Smooth muscle cell (in vitro differentiated cells): ENCODE data around the gene PMEPA1. TPM values are rescaled to one million over a fixed set of nuclear protein-coding genes. Genes with fewer than 3 reads are reported as not detected.

Source experiments
- DNase-seq: peaks from one replicate; lab custom pipeline; 2025; ENCODE audit not compliant: unreplicated experiment; lab: John Stamatoyannopoulos, UW
- H2AFZ ChIP-seq: fragments of 200-600 bp; sonication (generic); 2 replicates; pipeline ENCODE4 v1.6.0; 2016; ENCODE audit warnings: antibody characterized with exemption, low read depth, mild to moderate bottlenecking
- H3F3A ChIP-seq: fragments of 200-600 bp; sonication (generic); 2 replicates; pipeline ENCODE4 v1.6.0; 2017; ENCODE audit warnings: antibody characterized with exemption, low read depth
- H3K27ac ChIP-seq: fragments of 200-600 bp; sonication (generic); 2 replicates; pipeline ENCODE4 v1.5.1; 2016; ENCODE audit warnings: low read depth, mild to moderate bottlenecking
- H3K27me3 ChIP-seq: fragments of 200-600 bp; sonication (generic); 2 replicates; pipeline ENCODE4 v1.6.1; 2016; ENCODE audit warnings: low read depth, mild to moderate bottlenecking
- H3K36me3 ChIP-seq: fragments of 200-600 bp; sonication (generic); 2 replicates; pipeline ENCODE4 v1.5.1; 2016; ENCODE audit warnings: low read depth
- H3K4me1 ChIP-seq: fragments of 200-600 bp; sonication (generic); 2 replicates; pipeline ENCODE4 v1.5.1; 2016; ENCODE audit warnings: low read depth
- H3K4me2 ChIP-seq: fragments of 200-600 bp; sonication (generic); 2 replicates; pipeline ENCODE4 v1.6.0; 2016; ENCODE audit warnings: mild to moderate bottlenecking
- H3K4me3 ChIP-seq: fragments of 200-600 bp; sonication (generic); 2 replicates; pipeline ENCODE4 v1.5.1; 2016; ENCODE audit warnings: mild to moderate bottlenecking
- H3K79me2 ChIP-seq: fragments of 200-600 bp; sonication (generic); 2 replicates; pipeline ENCODE4 v1.6.0; 2016; ENCODE audit warnings: low read depth, mild to moderate bottlenecking
- H3K9ac ChIP-seq: fragments of 200-600 bp; sonication (generic); 2 replicates; pipeline ENCODE4 v1.6.0; 2016; ENCODE audit warnings: low read depth
- H3K9me3 ChIP-seq: fragments of 200-600 bp; sonication (generic); replicated peaks from 2 replicates; pipeline ENCODE4 v1.5.1; 2016; ENCODE audit warnings: low read depth
- H4K20me1 ChIP-seq: fragments of 200-600 bp; sonication (generic); 2 replicates; pipeline ENCODE4 v1.6.0; 2016; ENCODE audit warnings: low read depth
- CTCF ChIP-seq: fragments of 200-600 bp; sonication (generic); IDR thresholded peaks from 2 replicates; pipeline ENCODE4 v1.5.1; 2017; ENCODE audit warnings: borderline replicate concordance, mild to moderate bottlenecking, antibody characterized with exemption; ENCODE audit not compliant: insufficient read depth, poor library complexity, severe bottlenecking
- WGBS: methylation state at CpG from one replicate; pipeline ENCODE4 v1.1.7; 2016; ENCODE audit warnings: low lambda C conversion rate; 5-methylcytosine and 5-hydroxymethylcytosine counted together
- polyA plus RNA-seq: library from polyadenylated mRNA; unstranded; fragments of >200 nt; fragmentation: Nextera tagmentation; extraction: Ambion mirVana; gene quantifications from 2 replicates; pipeline ENCODE4 v1.2.1, GENCODE V29; 2016
- total RNA-seq: library from RNA; depleted of rRNA; stranded (reverse); fragments of >200 nt; gene quantifications from 2 replicates; pipeline ENCODE4 v1.2.3, GENCODE V29; 2014

The PMEPA1 gene
- total and polyA plus RNA-seq, 2 experiments from 2014 or later, result 37.2 to 81.9 TPM

- Histone ChIP-seq H3F3A (no peaks in the 10 kb centered on the region), H3K9me3 (no peaks in the 10 kb centered on the region), H3K4me3 (no peak overlapping the region), H2AFZ (no peak overlapping the region), H4K20me1 (no peaks in the 10 kb centered on the region), H3K36me3 (no peaks in the 10 kb centered on the region), H3K4me1 (no peaks in the 10 kb centered on the region), H3K27ac (no peak overlapping the region), H3K9ac (no peak overlapping the region), H3K4me2 (no peak overlapping the region), H3K79me2 (no peaks in the 10 kb centered on the region), H3K27me3 (no peaks in the 10 kb centered on the region)
- 92% methylated on average over 8 of the region's 8 CpGs for WGBS
- no peak for TF ChIP-seq CTCF
- no peak for DNase-seq
These were observed 26.3 kb upstream of the PMEPA1 start for GRCh38 chr20:57735831-57736737.

- no peak overlapping the region for H2AFZ ChIP-seq
- H3K4me2 ChIP-seq, result no peak overlapping the region
- no peak overlapping the region for H3K27ac ChIP-seq
- H3K27me3 ChIP-seq, result no peaks in the 10 kb centered on the region
- TF ChIP-seq CTCF, result no peak
- H3K4me3 ChIP-seq, result no peak overlapping the region
- H3K9ac ChIP-seq, result no peak overlapping the region
- no peaks in the 10 kb centered on the region for H4K20me1 ChIP-seq
- DNase-seq, result no peak
- WGBS, result 92% methylated on average over 6 of the region's 6 CpGs
- H3K36me3 ChIP-seq, result no peaks in the 10 kb centered on the region
- no peaks in the 10 kb centered on the region for H3F3A ChIP-seq
- no peaks in the 10 kb centered on the region for H3K79me2 ChIP-seq
- no peaks in the 10 kb centered on the region for H3K4me1 ChIP-seq
- H3K9me3 ChIP-seq, result no peaks in the 10 kb centered on the region
These were observed 24.9 kb upstream of the PMEPA1 start for GRCh38 chr20:57734754-57735153.

GRCh38 chr20:57732226-57732625, 22.4 kb upstream of the PMEPA1 start:
- Histone ChIP-seq H3K36me3 (no peaks in the 10 kb centered on the region), H4K20me1 (no peaks in the 10 kb centered on the region), H3K4me3 (no peak overlapping the region), H3K9me3 (no peaks in the 10 kb centered on the region), H2AFZ (no peak overlapping the region), H3K27ac (no peak overlapping the region), H3K4me2 (no peak overlapping the region), H3F3A (no peaks in the 10 kb centered on the region), H3K4me1 (no peaks in the 10 kb centered on the region), H3K9ac (no peak overlapping the region), H3K79me2 (no peaks in the 10 kb centered on the region), H3K27me3 (no peaks in the 10 kb centered on the region)
- 79% methylated on average over 4 of the region's 4 CpGs for WGBS
- TF ChIP-seq CTCF, result no peak
- no peak for DNase-seq

GRCh38 chr20:57728762-57729161, 18.9 kb upstream of the PMEPA1 start:
- no peaks in the 10 kb centered on the region for H3K4me1 ChIP-seq
- H2AFZ ChIP-seq, result no peak overlapping the region
- H4K20me1 ChIP-seq, result no peaks in the 10 kb centered on the region
- H3K27ac ChIP-seq, result no peak overlapping the region
- no peak overlapping the region for H3K4me2 ChIP-seq
- no peaks in the 10 kb centered on the region for H3K79me2 ChIP-seq
- H3F3A ChIP-seq, result no peaks in the 10 kb centered on the region
- WGBS, result 95% methylated on average over 4 of the region's 4 CpGs
- TF ChIP-seq CTCF, result no peak
- no peak overlapping the region for H3K9ac ChIP-seq
- no peaks in the 10 kb centered on the region for H3K9me3 ChIP-seq
- H3K27me3 ChIP-seq, result no peaks in the 10 kb centered on the region
- H3K4me3 ChIP-seq, result no peak overlapping the region
- H3K36me3 ChIP-seq, result no peaks in the 10 kb centered on the region
- no peak for DNase-seq
